K562 (cell line): ENCODE data around the gene PTPRT. TPM values are rescaled to one million over a fixed set of nuclear protein-coding genes. Genes with fewer than 3 reads are reported as not detected.

ENCODE experiments used
- ATAC-seq: fragments of 200-7000 bp; cut with Tn5 transposase; 3 replicates; pipeline ENCODE4 v1.9.1; 2020; ENCODE audit warnings: moderate library complexity
- BruUV-seq: library from RNA; stranded (reverse); fragments of 400-500 nt; replicated peaks from 2 replicates; lab custom pipeline; 2021; lab: Mats Ljungman, UMichigan
- CTCF ChIA-PET: fragments of 300-600 bp; formaldehyde crosslinking; extraction: SDS; loops from one replicate; lab custom pipeline; 2021; ENCODE audit warnings: low intra/inter-chr PET ratio; lab: Yijun Ruan, JAX
- POLR2A ChIA-PET: fragments of 300-600, 350-650 bp; sonication (Branson Sonifier 250); formaldehyde crosslinking; extraction: SDS; loops from one replicate; lab custom pipeline; 2021; ENCODE audit warnings: antibody characterized with exemption, inconsistent platforms; lab: Yijun Ruan, JAX
- DNase-seq, 4 experiments: peaks; one replicate each; pipeline versions ENCODE4 v3.0.0 to v3.0.0-alpha.2; 2011 to 2018; ENCODE audit warnings: low spot score in 3 of 4, mixed read lengths in 3 of 4; ENCODE audit errors: extremely low read depth in 1 of 4
- FAIRE-seq: peaks from 2 replicates; lab custom pipeline; 2011; peaks lifted over from hg19 to GRCh38; lab: Jason Lieb, UNC
- H2AFZ ChIP-seq: 2 replicates; pipeline ENCODE4 v1.6.0; 2011; ENCODE audit warnings: low read depth, low read length, control low read depth, inconsistent platforms
- H3K27ac ChIP-seq: fragments of 200-600 bp; 3 replicates; pipeline ENCODE4 v1.8.0; 2011; ENCODE audit warnings: low read depth, mild to moderate bottlenecking, control low read depth, inconsistent platforms, low read length, moderate library complexity, mixed read lengths; ENCODE audit errors: extremely low read depth
- H3K27me3 ChIP-seq, 2 experiments: fragments of 300-600 bp in 1 of 2; 2 replicates in 1 of 2; 3 replicates in 1 of 2; pipeline versions ENCODE4 v1.6.0 to v1.8.0; 2011; ENCODE audit warnings: inconsistent platforms in 2 of 2, low read length in 2 of 2, mild to moderate bottlenecking in 1 of 2, mixed read lengths in 1 of 2, moderate library complexity in 1 of 2; ENCODE audit not compliant: control insufficient read depth in 2 of 2, insufficient read depth in 2 of 2
- H3K36me3 ChIP-seq: fragments of 300-600 bp; 3 replicates; pipeline ENCODE4 v1.8.0; 2011; ENCODE audit warnings: mild to moderate bottlenecking, low read length, inconsistent platforms; ENCODE audit not compliant: control insufficient read depth, insufficient read depth
- H3K4me1 ChIP-seq, 2 experiments: fragments of 200-600 bp in 1 of 2; replicated peaks in 1 of 2; 2 replicates in 1 of 2; 3 replicates in 1 of 2; pipeline versions ENCODE4 v1.5.1 to v1.8.0; 2011; ENCODE audit warnings: inconsistent platforms in 2 of 2, low read length in 2 of 2, mild to moderate bottlenecking in 1 of 2, mixed read lengths in 1 of 2, moderate library complexity in 1 of 2; ENCODE audit not compliant: control insufficient read depth in 2 of 2, insufficient read depth in 2 of 2
- H3K4me2 ChIP-seq: 2 replicates; pipeline ENCODE4 v1.6.1; 2011; ENCODE audit warnings: low read length, control low read depth, inconsistent platforms, mixed read lengths; ENCODE audit not compliant: insufficient read depth
- H3K4me3 ChIP-seq: fragments of 200-600 bp; sonication (generic), shearing (Covaris generic); 2 replicates; pipeline ENCODE4 v1.5.1; 2016; ENCODE audit warnings: control low read depth, inconsistent platforms
- H3K79me2 ChIP-seq: fragments of 200-600 bp; 3 replicates; pipeline ENCODE4 v1.8.0; 2011; ENCODE audit warnings: low read length, inconsistent platforms; ENCODE audit not compliant: control insufficient read depth, insufficient read depth
- H3K9ac ChIP-seq, 2 experiments: 2 replicates each; pipeline versions ENCODE4 v1.6.0 to v1.6.1; 2011; ENCODE audit warnings: low read depth in 2 of 2, low read length in 2 of 2, control low read depth in 1 of 2, inconsistent platforms in 1 of 2, mild to moderate bottlenecking in 1 of 2, mixed read lengths in 1 of 2; ENCODE audit not compliant: insufficient read depth in 1 of 2
- H3K9me1 ChIP-seq: one replicate; pipeline ENCODE4 v1.6.0; 2011; ENCODE audit warnings: inconsistent platforms, mild to moderate bottlenecking, low read length, moderate library complexity; ENCODE audit not compliant: control insufficient read depth, insufficient read depth
- H3K9me3 ChIP-seq: replicated peaks from 2 replicates; pipeline ENCODE4 v1.5.1; 2011; ENCODE audit warnings: low read depth, low read length, inconsistent platforms; ENCODE audit not compliant: control insufficient read depth, insufficient read depth
- H4K20me1 ChIP-seq: replicated peaks from 2 replicates; pipeline ENCODE4 v1.6.1; 2011; ENCODE audit warnings: low read length, inconsistent platforms, mixed read lengths; ENCODE audit not compliant: control insufficient read depth, insufficient read depth
- EHMT2 ChIP-seq: fragments of 450-650 bp; IDR thresholded peaks from 2 replicates; pipeline ENCODE4 v1.6.1; 2018; ENCODE audit warnings: antibody characterized with exemption
- MECOM ChIP-seq: fragments of 250-450 bp; sonication (Bioruptor Pico); IDR thresholded peaks from 2 replicates; pipeline ENCODE4 v1.8.0; 2022; ENCODE audit warnings: inconsistent platforms
- MIER1 ChIP-seq: fragments of 450-650 bp; IDR thresholded peaks from 2 replicates; pipeline ENCODE4 v1.6.1; 2016; ENCODE audit warnings: antibody characterized with exemption, mild to moderate bottlenecking, low read depth
- NFIC ChIP-seq: fragments of 450-650 bp; IDR thresholded peaks from 2 replicates; pipeline ENCODE4 v1.6.1; 2017; ENCODE audit warnings: mild to moderate bottlenecking, inconsistent platforms
- ZNF354B ChIP-seq: fragments of 250-450 bp; sonication (Bioruptor Pico); IDR thresholded peaks from 2 replicates; pipeline ENCODE4 v1.4.0; 2020
- ZNF586 ChIP-seq: fragments of 450-650 bp; formaldehyde crosslinking; conservative IDR thresholded peaks from 2 replicates; pipeline ENCODE4 v1.4.0; 2020; ENCODE audit warnings: mild to moderate bottlenecking, moderate library complexity
- WGBS: fragments of 100-300 bp; shearing (Covaris generic); methylation state at CpG from one replicate; pipeline ENCODE4 v1.1.6; 2016; ENCODE audit warnings: low coverage, mixed read lengths; ENCODE audit not compliant: insufficient coverage; ENCODE audit errors: missing lambda C conversion rate; 5-methylcytosine and 5-hydroxymethylcytosine counted together
- in situ Hi-C: fragments of 300-500 bp; cut with MboI; formaldehyde crosslinking; loops from 4 replicates; pipeline ENCODE4 v1.15.0; 2018; ENCODE audit warnings: inconsistent platforms, mixed read lengths
- intact Hi-C: fragments of 100-400 bp; cut with micrococcal nuclease; formaldehyde crosslinking; loops from 2 replicates; pipeline ENCODE4 v1.14.2; 2022
- polyA plus RNA-seq, 8 experiments: library from polyadenylated mRNA; depleted of rRNA in 4 of 8; stranded (reverse) in 5 of 8; unstranded in 3 of 8; fragments of >200 nt; fragmentation: Nextera tagmentation in 2 of 8; fragmentation: Illumina TruSeq in 1 of 8; extraction: Ambion mirVana in 2 of 8; extraction: Trizol in 1 of 8; gene quantifications; 2 replicates each; pipeline versions ENCODE4 v1.2.1 to v1.2.3, GENCODE V29; 2011 to 2014; ENCODE audit warnings: inconsistent platforms in 1 of 8, missing spikeins in 1 of 8
- total RNA-seq, 7 experiments: library from RNA; depleted of rRNA in 6 of 7; stranded (reverse); fragments of >200 nt in 6 of 7; fragmentation: Illumina TruSeq in 2 of 7; extraction: Trizol in 2 of 7; gene quantifications; 2 replicates each; pipeline versions ENCODE4 v1.2.1 to v1.2.3, GENCODE V29; 2011 to 2021; ENCODE audit warnings: low replicate concordance in 1 of 7
- TF ChIP-seq, protein P1 (sequence below), 2 experiments: fragments of 450-650 bp; formaldehyde crosslinking in 1 of 2; IDR thresholded peaks; 2 replicates each; pipeline versions ENCODE4 v1.4.0 to v1.6.1; 2014 to 2020; ENCODE audit warnings: mild to moderate bottlenecking in 2 of 2, borderline replicate concordance in 1 of 2, low read depth in 1 of 2

Gene PTPRT
- total and polyA plus RNA-seq, 9 of the 15 experiments (the other 6 are each of a cell fraction or from before 2014, with no cell fraction given) = not detected

DNA sequence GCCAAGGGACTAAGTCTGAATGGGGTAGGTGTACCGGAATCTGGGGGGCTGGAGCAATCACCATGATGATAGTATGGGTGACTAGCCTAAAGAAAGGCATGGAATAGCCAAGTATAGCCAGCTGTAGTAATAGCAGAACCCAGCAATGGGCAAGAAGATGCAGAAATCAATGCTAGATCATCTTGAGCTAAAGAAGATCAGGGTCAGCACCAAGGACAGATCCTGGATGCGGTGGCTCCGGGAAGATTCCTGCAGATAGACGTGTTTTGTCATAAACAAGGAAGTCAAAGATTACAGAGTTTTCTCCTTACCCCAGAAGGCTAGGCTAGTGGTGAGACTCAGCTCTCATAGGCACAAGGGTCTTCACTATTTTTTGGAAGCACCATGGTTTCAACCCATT is 1009.9 kb downstream of the PTPRT start:
- DNase-seq = peak in 1 of 4 experiments; percentile 37
- Histone ChIP-seq H3K9me1 (no peaks in the 10 kb centered on the region), H3K9ac (no peak overlapping the region), H3K79me2 (no peaks in the 10 kb centered on the region), H3K9me3 (no peaks in the 10 kb centered on the region), H3K4me3 (no peak overlapping the region), H3K4me2 (no peak overlapping the region), H4K20me1 (no peaks in the 10 kb centered on the region), H3K4me1 (no peaks in the 10 kb centered on the region), H3K27me3 (no peaks in the 10 kb centered on the region), H3K27ac (no peak overlapping the region), H2AFZ (no peak overlapping the region), H3K36me3 (no peaks in the 10 kb centered on the region)
- peak; percentile 54 for FAIRE-seq
- ATAC-seq = no peak
- POLR2A ChIA-PET = interaction anchor here (1.0 to 1.8 kb wide), 2 partner anchors 9 kb away, joined by 3 to 4 read pairs; no protein-coding TSS in a partner anchor
- in situ Hi-C loops = no loop called here
- TF ChIP-seq, protein P1, sequence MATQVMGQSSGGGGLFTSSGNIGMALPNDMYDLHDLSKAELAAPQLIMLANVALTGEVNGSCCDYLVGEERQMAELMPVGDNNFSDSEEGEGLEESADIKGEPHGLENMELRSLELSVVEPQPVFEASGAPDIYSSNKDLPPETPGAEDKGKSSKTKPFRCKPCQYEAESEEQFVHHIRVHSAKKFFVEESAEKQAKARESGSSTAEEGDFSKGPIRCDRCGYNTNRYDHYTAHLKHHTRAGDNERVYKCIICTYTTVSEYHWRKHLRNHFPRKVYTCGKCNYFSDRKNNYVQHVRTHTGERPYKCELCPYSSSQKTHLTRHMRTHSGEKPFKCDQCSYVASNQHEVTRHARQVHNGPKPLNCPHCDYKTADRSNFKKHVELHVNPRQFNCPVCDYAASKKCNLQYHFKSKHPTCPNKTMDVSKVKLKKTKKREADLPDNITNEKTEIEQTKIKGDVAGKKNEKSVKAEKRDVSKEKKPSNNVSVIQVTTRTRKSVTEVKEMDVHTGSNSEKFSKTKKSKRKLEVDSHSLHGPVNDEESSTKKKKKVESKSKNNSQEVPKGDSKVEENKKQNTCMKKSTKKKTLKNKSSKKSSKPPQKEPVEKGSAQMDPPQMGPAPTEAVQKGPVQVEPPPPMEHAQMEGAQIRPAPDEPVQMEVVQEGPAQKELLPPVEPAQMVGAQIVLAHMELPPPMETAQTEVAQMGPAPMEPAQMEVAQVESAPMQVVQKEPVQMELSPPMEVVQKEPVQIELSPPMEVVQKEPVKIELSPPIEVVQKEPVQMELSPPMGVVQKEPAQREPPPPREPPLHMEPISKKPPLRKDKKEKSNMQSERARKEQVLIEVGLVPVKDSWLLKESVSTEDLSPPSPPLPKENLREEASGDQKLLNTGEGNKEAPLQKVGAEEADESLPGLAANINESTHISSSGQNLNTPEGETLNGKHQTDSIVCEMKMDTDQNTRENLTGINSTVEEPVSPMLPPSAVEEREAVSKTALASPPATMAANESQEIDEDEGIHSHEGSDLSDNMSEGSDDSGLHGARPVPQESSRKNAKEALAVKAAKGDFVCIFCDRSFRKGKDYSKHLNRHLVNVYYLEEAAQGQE (IDR thresholded peaks at IDR 0.05; ENCODE audit: borderline replicate concordance) = peak; percentile 98
- TF ChIP-seq, protein P1 (CRISPR knock-in tag; IDR thresholded peaks at IDR 0.05; ENCODE audit: low read depth) = peak; percentile 89
- TF ChIP-seq MECOM (CRISPR knock-in tag) (peak; percentile 57; the same call in 1 of the 2 replicates), MIER1 (peak; percentile 87), EHMT2 (peak; percentile 96), ZNF586 (CRISPR knock-in tag) (no peak), NFIC (peak; percentile 46), ZNF354B (CRISPR knock-in tag) (no peak)
- 0% methylated on average over 4 of the region's 4 CpGs for WGBS
- BruUV-seq = no TSS peak
- intact Hi-C loops = no loop called here
- CTCF ChIA-PET = no interaction called here
